Natural killer cell (primary cell): Measurements from ENCODE around the gene SPRR1A. TPM values are rescaled to one million over a fixed set of nuclear protein-coding genes. Genes with fewer than 3 reads are reported as not detected.
"Not testable (repeated sequence)": the region's sequence is repeated elsewhere in the genome, so short reads cannot be mapped to it uniquely, and the experiment has no call there.

Experiments used
- ATAC-seq, 3 donors: fragments of 150-1000 bp in 2 of 3; fragments of 200-7000 bp in 1 of 3; cut with Tn5 transposase; 1 replicate in 1 of 3; 2 replicates in 2 of 3; pipeline ENCODE4 v1.10.0; 2021; ENCODE audit warnings: mild to moderate bottlenecking in 2 of 3, moderate library complexity in 2 of 3
- DNase-seq, 2 donors: peaks; one replicate each; pipeline versions ENCODE4 v3.0.0 to v3.0.0-alpha.2; 2013 to 2021; ENCODE audit warnings: mixed read lengths in 1 of 2
- H3K27ac ChIP-seq: one replicate; pipeline ENCODE4 v1.5.1; 2013; ENCODE audit warnings: mild to moderate bottlenecking, low read length
- H3K27me3 ChIP-seq: one replicate; pipeline ENCODE4 v1.6.1; 2013; ENCODE audit warnings: low read length; ENCODE audit not compliant: control insufficient read depth, insufficient read depth
- H3K36me3 ChIP-seq: one replicate; pipeline ENCODE4 v1.6.1; 2013; ENCODE audit warnings: low read length; ENCODE audit not compliant: control insufficient read depth, insufficient read depth
- H3K4me1 ChIP-seq: one replicate; pipeline ENCODE4 v1.6.1; 2013; ENCODE audit warnings: low read length; ENCODE audit not compliant: control insufficient read depth, insufficient read depth
- H3K4me3 ChIP-seq: one replicate; pipeline ENCODE4 v1.5.1; 2013; ENCODE audit warnings: low read length
- H3K9me3 ChIP-seq: one replicate; pipeline ENCODE4 v1.6.1; 2013; ENCODE audit warnings: low read length; ENCODE audit not compliant: control insufficient read depth, insufficient read depth
- H3K27ac Mint-ChIP-seq, 2 donors: one replicate each; pipeline ENCODE4 v1.8.0; 2022; ENCODE audit warnings: mild to moderate bottlenecking in 2 of 2, mixed read lengths in 2 of 2, moderate library complexity in 1 of 2
- H3K27me3 Mint-ChIP-seq, 2 donors: one replicate each; pipeline ENCODE4 v1.8.0; 2022; ENCODE audit warnings: low read depth in 2 of 2, mixed read lengths in 2 of 2
- H3K36me3 Mint-ChIP-seq: one replicate; pipeline ENCODE4 v1.8.0; 2022; ENCODE audit warnings: mixed read lengths
- H3K4me1 Mint-ChIP-seq, 2 donors: one replicate each; pipeline ENCODE4 v1.8.0; 2022; ENCODE audit warnings: mixed read lengths in 2 of 2
- H3K4me3 Mint-ChIP-seq: one replicate; pipeline ENCODE4 v1.8.0; 2022; ENCODE audit warnings: mild to moderate bottlenecking, moderate library complexity, mixed read lengths
- H3K9me3 Mint-ChIP-seq, 2 donors: one replicate each; pipeline ENCODE4 v1.8.0; 2022; ENCODE audit warnings: mixed read lengths in 2 of 2
- CTCF ChIP-seq: fragments of 200-600 bp; IDR thresholded peaks from one replicate; pipeline ENCODE4 v1.8.0; 2022; ENCODE audit warnings: antibody characterized with exemption
- WGBS: methylation state at CpG from one replicate; pipeline ENCODE4 v1.1.7; 2013; ENCODE audit warnings: missing lambda C conversion rate; ENCODE audit not compliant: insufficient coverage; 5-methylcytosine and 5-hydroxymethylcytosine counted together
- intact Hi-C: fragments of 100-400 bp; cut with micrococcal nuclease; formaldehyde crosslinking; loops from one replicate; pipeline ENCODE4 v1.14.2; 2022
- total RNA-seq, 4 donors: library from RNA; stranded (reverse); fragments of 120-200 nt in 1 of 4; gene quantifications; one replicate each; pipeline versions ENCODE4 v1.2.3 to v1.2.4, GENCODE V29; 2013 to 2022

The SPRR1A gene
- total RNA-seq, 3 donors from 2014 or later (not counting 1 experiment from before 2014, with no cell fraction given), result not detected

DNA sequence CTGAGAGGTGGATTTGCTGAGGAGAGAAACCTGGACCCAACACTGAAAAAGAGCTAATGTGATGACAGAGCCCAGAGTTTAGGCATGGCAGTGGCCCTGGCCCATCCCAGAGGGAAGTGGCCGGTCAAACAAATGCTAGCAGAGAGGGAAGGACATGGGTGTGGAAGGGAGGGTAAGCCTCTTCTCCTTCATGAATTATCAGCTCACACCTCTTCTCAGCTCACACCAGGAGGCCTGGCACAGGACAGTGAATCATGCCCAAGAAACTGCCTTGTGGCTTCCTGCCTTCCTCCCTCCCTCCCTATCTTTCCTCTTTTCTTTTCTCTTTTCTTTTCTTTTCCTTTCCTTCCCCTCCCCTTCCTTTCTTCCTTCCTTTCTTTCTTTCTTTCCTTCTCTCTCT, 16.4 kb downstream of the SPRR1A start:
- no peaks in the 10 kb centered on the region for H3K36me3 ChIP-seq
- WGBS, result 80% methylated on average over 1 of the region's 1 CpG
- no peak overlapping the region for H3K4me3 ChIP-seq
- H3K4me1 ChIP-seq, result no peaks in the 10 kb centered on the region
- no peaks in the 10 kb centered on the region for H3K36me3 Mint-ChIP-seq
- DNase-seq, result no peak
- H3K4me3 Mint-ChIP-seq, result no peak overlapping the region
- no peaks in the 10 kb centered on the region for H3K9me3 ChIP-seq
- no peaks in the 10 kb centered on the region for H3K4me1 Mint-ChIP-seq
- no peaks in the 10 kb centered on the region for H3K27me3 ChIP-seq
- H3K27me3 Mint-ChIP-seq, result peaks cover 17 to 23% of the 10 kb centered on the region in 2 donors
- ATAC-seq, result no peak
- no peak overlapping the region for H3K27ac Mint-ChIP-seq
- intact Hi-C loops, result no loop called here
- peaks cover 0 to 2% of the 10 kb centered on the region in 2 donors for H3K9me3 Mint-ChIP-seq
- no peak for TF ChIP-seq CTCF
- no peak overlapping the region for H3K27ac ChIP-seq

DNA sequence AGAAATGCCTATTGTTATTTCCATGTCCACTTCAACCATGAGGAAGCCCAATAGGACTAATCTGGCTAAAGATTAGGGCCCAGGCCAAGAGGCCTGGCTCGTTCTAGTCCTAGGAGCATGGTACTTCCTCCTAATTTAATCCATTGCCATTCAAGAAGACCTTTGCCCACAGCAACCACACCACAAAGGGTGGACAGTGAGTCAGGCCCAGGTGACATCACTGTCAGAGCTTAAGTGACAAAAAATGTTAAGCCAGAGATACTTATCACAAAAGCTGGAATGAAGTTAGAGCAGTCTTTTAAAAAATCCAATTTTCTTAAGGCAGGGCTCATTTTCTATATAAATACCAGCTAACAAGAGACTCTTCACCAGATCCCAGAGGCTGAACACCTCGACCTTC, 17.5 kb downstream of the SPRR1A start, which contains the start of gene SPRR3:
Gene SPRR3 (plus strand): TSS at position 368 of the 400 bp plus-strand sequence. CDS start 1,272 bp downstream, outside the sequence.
- TF ChIP-seq CTCF, result no peak
- Histone ChIP-seq H3K27ac (no peak within 1 kb of the TSS), H3K27me3 (no peaks in the 10 kb centered on the region), H3K9me3 (no peaks in the 10 kb centered on the region), H3K36me3 (no peaks in the 10 kb centered on the region), H3K4me1 (no peaks in the 10 kb centered on the region), H3K4me3 (no peak within 1 kb of the TSS)
- DNase-seq (no peak), ATAC-seq (no peak)
- intact Hi-C loops, result no loop called here
- Mint-ChIP-seq H3K4me3 (no peak within 1 kb of the TSS), H3K27me3 (peaks cover 12 to 18% of the 10 kb centered on the region in 2 donors), H3K27ac (no peak within 1 kb of the TSS), H3K36me3 (no peaks in the 10 kb centered on the region), H3K4me1 (no peaks in the 10 kb centered on the region), H3K9me3 (no peaks in the 10 kb centered on the region)
- WGBS, result 47% methylated on average over 1 of the region's 2 CpGs

DNA sequence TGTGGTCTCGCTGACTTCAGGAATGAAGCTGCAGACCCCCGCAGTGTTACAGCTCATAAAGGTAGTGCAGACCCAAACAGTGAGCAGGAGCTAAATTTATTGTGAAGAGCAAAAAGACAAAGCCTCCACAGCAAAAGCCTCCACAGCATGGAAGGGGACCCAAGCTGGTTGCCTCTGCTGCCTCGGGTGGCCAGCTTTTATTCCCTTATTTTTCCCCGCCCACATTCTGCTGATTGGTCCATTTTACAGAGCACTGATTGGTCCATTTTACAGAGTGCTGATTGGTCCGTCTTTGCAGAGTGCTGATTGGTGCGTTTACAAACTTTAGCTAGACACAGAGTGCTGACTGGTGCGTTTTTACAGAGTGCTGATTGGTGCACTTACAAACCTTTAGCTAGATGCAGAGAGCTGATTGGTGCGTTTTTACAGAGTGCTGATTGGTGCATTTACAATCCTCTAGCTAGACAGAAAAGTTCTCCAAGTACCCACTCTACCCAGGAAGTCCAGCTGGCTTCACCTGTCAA, 27.4 kb downstream of the SPRR1A start:
- H3K9me3 ChIP-seq, H3K27ac Mint-ChIP-seq, H3K4me1 ChIP-seq, H3K4me3 ChIP-seq, H3K9me3 Mint-ChIP-seq, H3K36me3 ChIP-seq, H3K27me3 ChIP-seq, H3K36me3 Mint-ChIP-seq, intact Hi-C loops, H3K27ac ChIP-seq, DNase-seq, H3K4me1 Mint-ChIP-seq, H3K4me3 Mint-ChIP-seq, ATAC-seq: not testable (repeated sequence)
- 87% methylated on average over 8 of the region's 8 CpGs for WGBS
- peaks cover 2 to 16% of the 10 kb centered on the region in 2 donors for H3K27me3 Mint-ChIP-seq

DNA sequence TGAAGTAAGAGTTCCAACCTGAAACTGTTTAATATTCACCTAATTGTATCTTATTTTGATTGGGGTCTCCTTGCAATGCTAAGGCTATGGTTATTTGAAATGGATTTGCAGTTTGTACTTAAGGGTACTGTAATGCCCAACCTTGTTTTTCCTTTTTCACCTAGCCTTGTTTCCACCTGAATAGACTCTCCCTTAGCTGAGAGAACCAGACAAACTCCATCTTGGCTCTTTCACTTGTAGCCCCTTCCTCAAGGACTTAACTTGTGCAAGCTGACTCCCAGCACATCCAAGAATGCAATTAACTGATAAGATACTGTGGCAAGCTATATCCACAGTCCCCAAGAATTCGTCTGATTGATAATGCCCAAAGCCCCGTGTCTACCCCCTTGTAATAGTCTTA, 37.9 kb downstream of the SPRR1A start:
- H3K9me3 Mint-ChIP-seq, H3K36me3 ChIP-seq, H3K4me3 ChIP-seq, DNase-seq, H3K27ac Mint-ChIP-seq, ATAC-seq, H3K4me1 Mint-ChIP-seq, H3K27ac ChIP-seq, H3K4me1 ChIP-seq, intact Hi-C loops, H3K9me3 ChIP-seq, H3K36me3 Mint-ChIP-seq, H3K27me3 ChIP-seq, H3K4me3 Mint-ChIP-seq: not testable (repeated sequence)
- H3K27me3 Mint-ChIP-seq, result peaks cover 8 to 33% of the 10 kb centered on the region in 2 donors
- 27% methylated on average over 2 of the region's 2 CpGs for WGBS

GRCh38 chr1:153022340-153022739, 38.5 kb downstream of the SPRR1A start:
- H3K27ac Mint-ChIP-seq, H3K36me3 Mint-ChIP-seq, intact Hi-C loops: not testable (repeated sequence)

More at GRCh38 chr1:153022340-153022739, 38.5 kb downstream of the SPRR1A start:
- not testable (repeated sequence) for H3K9me3 Mint-ChIP-seq, DNase-seq, H3K27me3 ChIP-seq, H3K27ac ChIP-seq, H3K9me3 ChIP-seq, H3K4me1 ChIP-seq, H3K4me3 Mint-ChIP-seq, H3K4me3 ChIP-seq, ATAC-seq, H3K36me3 ChIP-seq, H3K4me1 Mint-ChIP-seq
- H3K27me3 Mint-ChIP-seq, result peaks cover 8 to 33% of the 10 kb centered on the region in 2 donors
- WGBS, result 23% methylated on average over 9 of the region's 9 CpGs
